ENCODE results near the gene TTN.

TTN gene

GRCh38 chr2:178692845-178693244, 114.4 kb downstream of the TTN start:
- Histone ChIP-seq H2AK5ac (ENCODE audit: low read length, severe bottlenecking) (no peak overlapping the region), H3K36me3 (ENCODE audit: control insufficient read depth in 1 of 2, insufficient read depth in 2 of 2, low read depth in 1 of 2, low read length in 2 of 2) (no peaks in the 10 kb centered on the region), H3K27ac (ENCODE audit: low read length, poor library complexity, severe bottlenecking) (no peak overlapping the region), H2BK120ac (ENCODE audit: low read depth, low read length) (no peak overlapping the region), H3K4me2 (ENCODE audit: low read length, poor library complexity, severe bottlenecking) (no peak overlapping the region), H3K9ac (ENCODE audit: low read length) (no peak overlapping the region), H2BK15ac (ENCODE audit: low read depth, poor library complexity, severe bottlenecking) (no peak overlapping the region), H3K79me1 (replicated peaks; ENCODE audit: low read length, poor library complexity, severe bottlenecking) (no peaks in the 10 kb centered on the region), H3K4ac (ENCODE audit: low read depth in 1 of 2, low read length in 2 of 2) (no peak overlapping the region), H3K14ac (ENCODE audit: low read length in 2 of 2) (no peak overlapping the region), H2BK12ac (ENCODE audit: low read length in 2 of 2) (no peak overlapping the region), H3K9me3 (ENCODE audit: control insufficient read depth, low read length) (no peaks in the 10 kb centered on the region), H4K91ac (ENCODE audit: low read length) (no peak overlapping the region), H3K27me3 (ENCODE audit: control insufficient read depth in 1 of 2, insufficient read depth in 1 of 2, low read length in 2 of 2) (no peaks in the 10 kb centered on the region), H3K23ac (ENCODE audit: low read length in 2 of 2) (no peak overlapping the region), H3K18ac (ENCODE audit: low read depth in 1 of 2, low read length in 2 of 2) (no peak overlapping the region), H2AFZ (ENCODE audit: low read depth, low read length) (no peak overlapping the region), H4K8ac (ENCODE audit: low read length) (no peak overlapping the region), H2BK5ac (ENCODE audit: low read depth, low read length, poor library complexity, severe bottlenecking) (no peak overlapping the region), H3K4me1 (ENCODE audit: control insufficient read depth, insufficient read depth, low read depth, low read length) (no peaks in the 10 kb centered on the region), H3K4me3 (ENCODE audit: insufficient read depth in 1 of 2, low read depth in 1 of 2, low read length in 2 of 2) (no peak overlapping the region)
- WGBS, result no CpG with 5 or more reads among the region's 2 CpGs
- DNase-seq, result no peak

DNA sequence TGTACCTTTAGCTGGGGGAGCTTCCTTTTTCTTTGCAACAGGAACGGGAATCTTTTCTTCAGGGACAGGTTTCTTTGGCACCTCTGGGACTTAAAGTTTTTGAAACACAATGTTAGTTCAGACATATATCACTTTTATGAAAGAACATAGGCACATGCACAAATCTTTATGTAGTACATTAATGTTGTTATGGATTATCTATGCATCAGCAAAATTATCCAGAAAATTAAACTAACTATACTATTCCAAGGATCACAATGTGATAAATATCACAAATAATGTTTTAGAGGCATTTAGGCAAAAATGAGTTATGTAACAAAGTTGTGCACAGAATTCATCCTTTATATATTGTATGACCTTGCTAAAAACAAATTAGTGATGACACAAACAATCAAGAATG, 117.4 kb downstream of the TTN start:
- no peaks in the 10 kb centered on the region for H3K27me3 ChIP-seq (ENCODE audit: control insufficient read depth in 1 of 2, insufficient read depth in 1 of 2, low read length in 2 of 2)
- 100% methylated on average over 1 of the region's 1 CpG for WGBS
- H3K27ac ChIP-seq (ENCODE audit: low read length, poor library complexity, severe bottlenecking), result no peak overlapping the region

DNA sequence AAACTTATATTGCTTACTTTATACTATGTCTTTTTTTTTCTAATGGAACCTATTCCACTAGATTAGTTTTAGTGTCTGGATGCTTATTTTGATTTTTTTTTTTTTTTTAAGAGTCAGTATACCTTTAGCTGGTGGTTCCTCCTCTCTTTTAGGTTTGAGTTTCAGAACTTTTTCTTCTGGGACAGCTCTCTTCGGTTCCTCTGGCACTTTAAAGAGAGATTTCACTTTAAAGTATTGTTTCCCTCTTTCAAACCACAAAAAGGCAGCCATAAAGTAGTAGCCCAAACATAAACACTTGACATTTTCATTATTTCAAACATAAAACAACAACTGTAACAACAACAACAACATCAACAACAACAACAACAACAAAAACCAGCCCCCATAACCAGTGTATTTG, 123.3 kb downstream of the TTN start:
- Histone ChIP-seq H3K14ac (ENCODE audit: low read length in 2 of 2) (no peak overlapping the region), H3K9me3 (ENCODE audit: control insufficient read depth, low read length) (no peaks in the 10 kb centered on the region), H2BK120ac (ENCODE audit: low read depth, low read length) (no peak overlapping the region), H3K18ac (ENCODE audit: low read depth in 1 of 2, low read length in 2 of 2) (no peak overlapping the region), H3K4me2 (ENCODE audit: low read length, poor library complexity, severe bottlenecking) (no peak overlapping the region), H4K91ac (ENCODE audit: low read length) (no peak overlapping the region), H3K4me3 (ENCODE audit: insufficient read depth in 1 of 2, low read depth in 1 of 2, low read length in 2 of 2) (no peak overlapping the region), H3K4ac (ENCODE audit: low read depth in 1 of 2, low read length in 2 of 2) (no peak overlapping the region), H2AK5ac (ENCODE audit: low read length, severe bottlenecking) (no peak overlapping the region), H4K8ac (ENCODE audit: low read length) (no peak overlapping the region), H2BK12ac (ENCODE audit: low read length in 2 of 2) (no peak overlapping the region), H2BK5ac (ENCODE audit: low read depth, low read length, poor library complexity, severe bottlenecking) (no peak overlapping the region), H3K27ac (ENCODE audit: low read length, poor library complexity, severe bottlenecking) (no peak overlapping the region), H3K4me1 (ENCODE audit: control insufficient read depth, insufficient read depth, low read depth, low read length) (no peaks in the 10 kb centered on the region), H3K36me3 (ENCODE audit: control insufficient read depth in 1 of 2, insufficient read depth in 2 of 2, low read depth in 1 of 2, low read length in 2 of 2) (no peaks in the 10 kb centered on the region), H3K23ac (ENCODE audit: low read length in 2 of 2) (no peak overlapping the region), H3K79me1 (replicated peaks; ENCODE audit: low read length, poor library complexity, severe bottlenecking) (no peaks in the 10 kb centered on the region), H3K27me3 (ENCODE audit: control insufficient read depth in 1 of 2, insufficient read depth in 1 of 2, low read length in 2 of 2) (no peaks in the 10 kb centered on the region), H2BK15ac (ENCODE audit: low read depth, poor library complexity, severe bottlenecking) (no peak overlapping the region), H2AFZ (ENCODE audit: low read depth, low read length) (no peak overlapping the region), H3K9ac (ENCODE audit: low read length) (no peak overlapping the region)
- no peak for DNase-seq
- 64% methylated on average over 1 of the region's 1 CpG for WGBS

More for the DNA sequence above, 117.4 kb downstream of the TTN start:
- H2BK120ac ChIP-seq (ENCODE audit: low read depth, low read length), result no peak overlapping the region
- H3K79me1 ChIP-seq (replicated peaks; ENCODE audit: low read length, poor library complexity, severe bottlenecking), result no peaks in the 10 kb centered on the region
- no peak overlapping the region for H3K18ac ChIP-seq (ENCODE audit: low read depth in 1 of 2, low read length in 2 of 2)
- H4K91ac ChIP-seq (ENCODE audit: low read length), result no peak overlapping the region
- no peak overlapping the region for H2BK15ac ChIP-seq (ENCODE audit: low read depth, poor library complexity, severe bottlenecking)
- no peak overlapping the region for H3K14ac ChIP-seq (ENCODE audit: low read length in 2 of 2)
- H2BK12ac ChIP-seq (ENCODE audit: low read length in 2 of 2), result no peak overlapping the region
- no peak overlapping the region for H2BK5ac ChIP-seq (ENCODE audit: low read depth, low read length, poor library complexity, severe bottlenecking)
- no peak overlapping the region for H2AK5ac ChIP-seq (ENCODE audit: low read length, severe bottlenecking)
- H2AFZ ChIP-seq (ENCODE audit: low read depth, low read length), result no peak overlapping the region
- no peaks in the 10 kb centered on the region for H3K4me1 ChIP-seq (ENCODE audit: control insufficient read depth, insufficient read depth, low read depth, low read length)
- no peak overlapping the region for H3K23ac ChIP-seq (ENCODE audit: low read length in 2 of 2)
- no peak for DNase-seq
- H3K4me3 ChIP-seq (ENCODE audit: insufficient read depth in 1 of 2, low read depth in 1 of 2, low read length in 2 of 2), result no peak overlapping the region
- H3K36me3 ChIP-seq (ENCODE audit: control insufficient read depth in 1 of 2, insufficient read depth in 2 of 2, low read depth in 1 of 2, low read length in 2 of 2), result no peaks in the 10 kb centered on the region
- H3K4ac ChIP-seq (ENCODE audit: low read depth in 1 of 2, low read length in 2 of 2), result no peak overlapping the region
- H4K8ac ChIP-seq (ENCODE audit: low read length), result no peak overlapping the region
- H3K4me2 ChIP-seq (ENCODE audit: low read length, poor library complexity, severe bottlenecking), result no peak overlapping the region
- no peaks in the 10 kb centered on the region for H3K9me3 ChIP-seq (ENCODE audit: control insufficient read depth, low read length)
- no peak overlapping the region for H3K9ac ChIP-seq (ENCODE audit: low read length)

GRCh38 chr2:178681081-178681480, 126.1 kb downstream of the TTN start:
- Histone ChIP-seq H2BK15ac (ENCODE audit: low read depth, poor library complexity, severe bottlenecking) (no peak overlapping the region), H3K9me3 (ENCODE audit: control insufficient read depth, low read length) (no peaks in the 10 kb centered on the region), H2BK120ac (ENCODE audit: low read depth, low read length) (no peak overlapping the region), H3K4ac (ENCODE audit: low read depth in 1 of 2, low read length in 2 of 2) (no peak overlapping the region), H3K79me1 (replicated peaks; ENCODE audit: low read length, poor library complexity, severe bottlenecking) (no peaks in the 10 kb centered on the region), H2BK12ac (ENCODE audit: low read length in 2 of 2) (no peak overlapping the region), H3K36me3 (ENCODE audit: control insufficient read depth in 1 of 2, insufficient read depth in 2 of 2, low read depth in 1 of 2, low read length in 2 of 2) (no peaks in the 10 kb centered on the region), H4K8ac (ENCODE audit: low read length) (no peak overlapping the region), H3K4me1 (ENCODE audit: control insufficient read depth, insufficient read depth, low read depth, low read length) (no peaks in the 10 kb centered on the region), H2AFZ (ENCODE audit: low read depth, low read length) (no peak overlapping the region), H3K23ac (ENCODE audit: low read length in 2 of 2) (no peak overlapping the region), H2AK5ac (ENCODE audit: low read length, severe bottlenecking) (no peak overlapping the region), H3K4me3 (ENCODE audit: insufficient read depth in 1 of 2, low read depth in 1 of 2, low read length in 2 of 2) (no peak overlapping the region), H4K91ac (ENCODE audit: low read length) (no peak overlapping the region), H2BK5ac (ENCODE audit: low read depth, low read length, poor library complexity, severe bottlenecking) (no peak overlapping the region), H3K27ac (ENCODE audit: low read length, poor library complexity, severe bottlenecking) (no peak overlapping the region), H3K4me2 (ENCODE audit: low read length, poor library complexity, severe bottlenecking) (no peak overlapping the region), H3K27me3 (ENCODE audit: control insufficient read depth in 1 of 2, insufficient read depth in 1 of 2, low read length in 2 of 2) (no peaks in the 10 kb centered on the region), H3K14ac (ENCODE audit: low read length in 2 of 2) (no peak overlapping the region), H3K18ac (ENCODE audit: low read depth in 1 of 2, low read length in 2 of 2) (no peak overlapping the region), H3K9ac (ENCODE audit: low read length) (no peak overlapping the region)
- no peak for DNase-seq
- no CpG with 5 or more reads among the region's 4 CpGs for WGBS

Data from mesenchymal stem cell (in vitro differentiated cells and primary cell).